HG03432 (cell line): ENCODE results near the gene ZNF500.

Experiments
- ATAC-seq: cut with Tn5 transposase; IDR thresholded peaks from one replicate; pipeline ENCODE4 v1.9.1; 2021; ENCODE audit warnings: mild to moderate bottlenecking, moderate library complexity; ENCODE audit not compliant: unreplicated experiment

Gene ZNF500

DNA sequence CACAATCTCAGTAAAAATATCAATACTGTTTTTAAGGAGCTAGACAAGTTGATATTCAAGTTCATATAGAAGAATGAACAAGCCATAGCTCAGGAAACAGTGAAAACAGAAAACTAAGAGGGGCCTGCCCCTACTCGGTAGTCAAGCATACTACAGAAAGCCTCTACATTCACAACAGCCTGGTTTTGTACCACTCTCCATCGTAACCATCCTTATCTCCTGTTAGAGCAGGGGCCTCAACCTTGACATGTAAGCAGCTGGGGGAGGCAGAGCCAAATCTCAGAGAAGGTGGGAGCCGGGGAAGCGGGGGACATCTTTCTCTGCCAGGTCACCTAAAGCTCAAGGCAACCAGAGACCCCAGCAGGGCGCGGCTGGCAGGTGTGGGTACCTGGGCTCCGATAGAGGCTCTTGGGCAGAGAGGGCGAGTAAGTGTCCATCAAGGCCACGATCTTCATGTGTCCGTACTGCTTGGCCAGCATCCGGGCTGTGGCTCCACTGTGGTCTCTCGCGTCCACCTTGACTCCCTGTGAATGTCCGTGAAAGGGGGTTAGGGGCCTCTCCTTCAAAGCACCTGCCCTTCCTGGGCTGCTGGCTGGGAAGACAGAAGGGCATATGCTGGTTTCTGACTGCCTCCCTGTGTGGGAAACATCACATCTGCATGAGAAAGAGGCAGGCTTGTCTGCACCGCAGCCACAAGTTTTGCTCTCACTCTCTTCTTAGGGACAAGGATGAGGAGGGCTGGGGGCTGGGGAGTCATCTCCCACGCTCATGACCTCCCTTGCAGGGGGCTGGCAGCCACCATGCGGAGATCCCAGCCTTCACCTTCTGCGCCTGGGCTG lies 53.1 kb downstream of the ZNF500 start:
- ATAC-seq = no peak

GRCh38 chr16:4709481-4709880 lies 57.5 kb downstream of the ZNF500 start:
- no peak for ATAC-seq

DNA sequence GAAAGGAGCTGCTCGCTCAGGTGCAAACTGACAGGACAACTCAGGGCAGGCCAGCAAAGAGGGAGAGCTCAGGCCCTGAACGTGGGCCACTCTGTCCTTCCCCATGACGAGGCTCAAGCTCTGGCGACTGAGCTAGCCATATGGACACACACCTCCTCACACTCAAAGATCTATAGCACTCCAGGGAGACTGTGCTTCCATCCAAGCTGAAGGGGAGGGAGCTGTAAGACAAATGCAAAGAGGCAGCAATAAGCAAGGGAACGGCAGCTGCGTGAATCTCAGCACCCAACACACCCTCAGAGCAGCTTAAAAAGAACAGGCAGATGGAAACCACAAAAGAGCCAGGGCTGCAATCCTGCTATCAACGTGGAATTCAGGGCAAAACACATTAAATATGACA lies 60.1 kb downstream of the ZNF500 start:
- no peak for ATAC-seq

GRCh38 chr16:4704913-4705312 lies 62.0 kb downstream of the ZNF500 start:
- no peak for ATAC-seq

GRCh38 chr16:4704491-4704890 lies 62.5 kb downstream of the ZNF500 start:
- no peak for ATAC-seq

GRCh38 chr16:4703906-4704305 lies 63.1 kb downstream of the ZNF500 start:
- no peak for ATAC-seq

DNA sequence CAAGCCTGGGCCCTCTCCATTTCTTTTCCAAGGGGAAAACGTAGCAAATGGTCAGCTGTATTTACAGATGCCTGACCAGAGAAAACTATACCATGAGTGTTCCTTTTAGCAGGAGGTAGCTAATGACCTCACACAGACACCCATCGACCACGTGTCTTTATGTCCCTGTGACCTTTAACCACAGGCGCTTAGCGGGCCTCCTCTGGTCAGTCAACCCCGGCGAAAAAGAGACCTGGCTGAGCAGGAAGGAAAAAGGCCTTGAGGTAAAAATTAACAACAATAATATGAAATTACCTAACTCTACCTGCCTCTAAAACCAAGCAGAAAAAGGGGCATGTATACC lies 64.5 kb downstream of the ZNF500 start:
- ATAC-seq = no peak

DNA sequence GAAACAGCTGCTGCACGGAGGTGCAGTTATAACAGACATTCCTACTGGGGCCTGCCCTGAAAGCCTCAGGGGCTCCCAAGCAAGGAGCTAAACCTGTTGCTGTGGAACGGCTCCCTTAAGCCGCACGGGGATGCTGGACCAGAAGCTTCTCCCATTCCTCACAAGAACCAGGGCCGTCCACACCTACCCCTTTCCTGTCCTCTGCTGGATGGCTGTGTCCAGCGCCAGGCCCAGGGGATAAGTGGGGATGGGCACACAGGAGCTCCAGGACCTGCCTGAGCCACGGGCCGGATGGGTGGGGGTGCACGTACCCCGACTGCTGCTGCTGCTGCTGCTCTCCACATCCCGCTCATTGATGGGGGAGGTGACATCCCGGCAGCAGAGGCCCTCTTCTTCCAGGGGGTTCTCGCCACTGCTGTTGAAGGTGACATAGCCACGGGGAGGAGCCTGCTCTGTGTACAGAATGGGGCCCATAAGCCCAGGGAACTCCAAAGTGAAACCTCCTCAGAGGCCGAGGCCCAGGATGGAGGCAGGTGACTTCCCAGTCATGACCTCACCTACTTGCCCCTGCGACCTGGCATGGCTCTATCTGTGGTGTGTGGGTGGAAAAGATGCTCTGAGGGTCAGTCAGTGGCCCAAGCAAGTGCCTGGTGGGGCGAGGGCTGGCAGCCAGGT lies 65.0 kb downstream of the ZNF500 start:
- no peak for ATAC-seq

DNA sequence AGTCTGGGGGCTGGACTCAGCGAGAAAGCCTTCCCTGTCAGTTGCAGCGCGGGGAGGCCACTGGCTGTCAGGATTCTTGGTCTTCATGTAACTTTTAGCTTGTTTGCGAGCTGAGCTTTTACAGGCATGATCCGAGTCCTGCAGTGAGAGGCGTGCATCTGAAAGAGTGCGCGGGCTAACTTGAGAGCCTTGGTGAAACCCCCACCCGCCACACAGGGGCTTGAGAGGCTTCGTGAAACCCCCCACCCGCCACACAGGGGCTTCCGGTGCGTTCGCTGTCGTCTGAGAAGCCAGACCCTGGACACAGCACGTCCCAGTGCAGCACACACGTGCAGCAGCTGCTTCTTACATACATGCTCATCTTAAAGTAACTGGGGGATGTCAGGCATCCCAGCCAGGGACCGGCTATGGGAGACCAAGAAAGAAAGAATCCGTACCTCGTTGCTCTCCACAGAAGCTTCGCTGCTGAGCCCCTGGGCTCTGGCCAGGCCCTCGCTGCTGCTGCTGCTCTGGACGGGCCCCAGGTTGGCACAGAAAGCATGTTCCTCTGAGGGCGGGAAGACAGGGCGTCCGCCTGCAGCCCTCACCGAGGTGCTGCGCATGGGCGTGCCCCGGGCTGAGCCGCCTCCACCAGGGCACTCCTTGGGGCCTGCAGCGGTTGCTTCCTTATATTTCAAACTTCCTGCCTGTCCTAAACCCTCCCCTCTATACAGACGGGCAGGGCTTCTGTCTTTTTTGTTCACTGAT lies 65.8 kb downstream of the ZNF500 start:
- no peak for ATAC-seq

- ATAC-seq = no peak
Observed at GRCh38 chr16:4700380-4700996, 66.5 kb downstream of the ZNF500 start.

DNA sequence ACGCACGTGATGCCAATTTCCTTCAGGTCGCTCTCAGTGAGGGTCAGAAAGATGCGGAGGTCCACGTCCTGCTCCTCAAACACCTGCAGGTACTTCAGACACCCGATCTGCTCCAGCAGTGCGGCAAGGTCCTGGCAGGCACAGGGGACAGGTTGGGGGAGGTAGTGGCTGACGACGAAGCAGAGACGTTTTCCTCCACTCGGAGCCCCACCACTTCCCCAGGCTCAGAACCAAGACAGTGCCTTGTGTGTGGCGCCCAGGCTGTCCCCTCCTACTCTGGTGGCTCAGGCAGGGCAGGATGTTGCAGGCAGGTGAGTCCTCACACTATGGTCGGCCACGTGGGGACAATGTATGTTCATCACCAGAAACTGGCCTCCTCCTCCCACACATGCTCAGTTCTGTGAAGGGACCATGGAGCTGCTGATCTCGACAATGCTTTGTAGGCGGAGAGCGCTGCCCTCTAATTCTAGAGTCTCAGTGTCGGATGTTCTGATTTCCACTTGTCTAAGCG lies 67.9 kb downstream of the ZNF500 start:
- no peak for ATAC-seq

DNA sequence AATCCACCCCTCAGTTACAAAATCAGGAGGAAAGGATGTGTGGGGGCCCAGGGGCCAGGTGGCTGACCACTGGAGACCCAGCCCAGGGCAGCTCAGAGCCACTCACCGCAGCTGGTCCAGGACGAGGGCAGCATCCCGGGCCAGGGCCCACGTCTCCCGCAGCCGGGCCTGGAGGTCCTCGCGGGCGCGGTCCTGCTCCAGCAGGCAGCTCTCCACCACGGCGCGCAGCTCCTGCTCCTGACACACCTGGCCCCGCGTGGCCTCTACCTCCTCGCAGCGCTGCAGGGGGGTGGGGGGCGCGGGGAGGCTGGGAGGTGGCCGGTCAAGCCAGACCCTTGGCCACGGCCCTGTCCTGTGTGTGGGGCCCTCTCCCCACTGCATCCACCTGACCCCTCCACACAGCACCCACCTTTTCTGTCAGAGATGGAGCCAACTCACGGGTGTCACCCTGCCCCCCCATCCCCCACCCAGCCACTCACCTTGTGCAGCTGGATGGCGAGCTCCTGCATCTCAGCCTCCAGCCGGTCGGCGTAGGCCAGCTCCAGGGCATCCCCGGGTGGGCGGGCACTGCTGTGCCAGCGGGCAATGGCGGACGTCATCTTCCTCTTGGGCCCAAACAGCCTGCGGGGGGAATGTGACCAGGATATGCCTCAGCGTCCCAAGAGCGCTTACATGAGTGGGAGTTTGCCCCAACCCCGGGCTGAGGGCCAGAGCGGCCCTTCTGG lies 68.5 kb downstream of the ZNF500 start:
- ATAC-seq = no peak
